Trophoblast cell (in vitro differentiated cells and primary cell): ENCODE data around the gene IGF2BP3.

ENCODE experiments used
- DNase-seq, 2 donors: peaks; one replicate each; pipeline ENCODE4 v3.0.0-alpha.2; 2016
- H2AFZ ChIP-seq: 2 replicates; pipeline ENCODE4 v1.6.1; 2013; ENCODE audit warnings: low read length, moderate library complexity, mild to moderate bottlenecking; ENCODE audit not compliant: insufficient read depth, poor library complexity
- H2AK5ac ChIP-seq: 2 replicates; pipeline ENCODE4 v1.6.1; 2013; ENCODE audit warnings: mild to moderate bottlenecking, low read length
- H2BK120ac ChIP-seq: 2 replicates; pipeline ENCODE4 v1.6.1; 2013; ENCODE audit warnings: low read length, mild to moderate bottlenecking, moderate library complexity; ENCODE audit not compliant: insufficient read depth, poor library complexity
- H2BK12ac ChIP-seq: 2 replicates; pipeline ENCODE4 v1.6.1; 2013; ENCODE audit warnings: mild to moderate bottlenecking, low read length, moderate library complexity
- H2BK5ac ChIP-seq: 2 replicates; pipeline ENCODE4 v1.6.1; 2013; ENCODE audit warnings: low read length, low read depth, moderate library complexity, mild to moderate bottlenecking; ENCODE audit not compliant: poor library complexity
- H3K14ac ChIP-seq: 2 replicates; pipeline ENCODE4 v1.6.1; 2013; ENCODE audit warnings: mild to moderate bottlenecking, low read length
- H3K18ac ChIP-seq: 2 replicates; pipeline ENCODE4 v1.6.1; 2013; ENCODE audit warnings: mild to moderate bottlenecking, low read length
- H3K23ac ChIP-seq: 2 replicates; pipeline ENCODE4 v1.6.1; 2013; ENCODE audit warnings: low read length
- H3K27ac ChIP-seq: 2 replicates; pipeline ENCODE4 v1.5.1; 2013; ENCODE audit warnings: low read depth, mild to moderate bottlenecking, inconsistent platforms, low read length, moderate library complexity
- H3K27me3 ChIP-seq: 2 replicates; pipeline ENCODE4 v1.6.1; 2013; ENCODE audit warnings: inconsistent platforms, mild to moderate bottlenecking, low read length, moderate library complexity; ENCODE audit not compliant: insufficient read depth
- H3K36me3 ChIP-seq, 2 experiments: 1 replicate in 1 of 2; 2 replicates in 1 of 2; pipeline ENCODE4 v1.6.1; 2013; ENCODE audit warnings: low read length in 2 of 2, mild to moderate bottlenecking in 2 of 2, moderate library complexity in 1 of 2; ENCODE audit not compliant: insufficient read depth in 2 of 2, control insufficient read depth in 1 of 2
- H3K4ac ChIP-seq: 2 replicates; pipeline ENCODE4 v1.6.1; 2013; ENCODE audit warnings: low read depth, mild to moderate bottlenecking, low read length, moderate library complexity
- H3K4me1 ChIP-seq, 2 experiments: 1 replicate in 1 of 2; 2 replicates in 1 of 2; pipeline ENCODE4 v1.6.1; 2013; ENCODE audit warnings: low read length in 2 of 2, mild to moderate bottlenecking in 2 of 2, moderate library complexity in 1 of 2; ENCODE audit not compliant: insufficient read depth in 2 of 2, control insufficient read depth in 1 of 2
- H3K4me2 ChIP-seq: 2 replicates; pipeline ENCODE4 v1.6.1; 2013; ENCODE audit warnings: inconsistent platforms, mild to moderate bottlenecking, low read length, moderate library complexity
- H3K4me3 ChIP-seq: 2 replicates; pipeline ENCODE4 v1.5.1; 2013; ENCODE audit warnings: mild to moderate bottlenecking, low read depth, low read length, inconsistent platforms
- H3K79me1 ChIP-seq: one replicate; pipeline ENCODE4 v1.6.1; 2013; ENCODE audit warnings: low read length
- H3K79me2 ChIP-seq: 2 replicates; pipeline ENCODE4 v1.6.1; 2013; ENCODE audit warnings: low read length, mild to moderate bottlenecking; ENCODE audit not compliant: control insufficient read depth, insufficient read depth, poor library complexity
- H3K9ac ChIP-seq: 2 replicates; pipeline ENCODE4 v1.6.1; 2013; ENCODE audit warnings: mild to moderate bottlenecking, low read length
- H3K9me3 ChIP-seq: 2 replicates; pipeline ENCODE4 v1.6.1; 2013; ENCODE audit warnings: low read depth, mild to moderate bottlenecking, control low read depth, inconsistent platforms, low read length; ENCODE audit not compliant: insufficient read depth
- H4K12ac ChIP-seq: 2 replicates; pipeline ENCODE4 v1.6.1; 2013; ENCODE audit warnings: low read depth, mild to moderate bottlenecking, low read length, moderate library complexity
- H4K8ac ChIP-seq: 2 replicates; pipeline ENCODE4 v1.6.1; 2013; ENCODE audit warnings: low read depth, mild to moderate bottlenecking, low read length, moderate library complexity
- H4K91ac ChIP-seq: one replicate; pipeline ENCODE4 v1.6.1; 2013; ENCODE audit warnings: low read depth, mild to moderate bottlenecking, low read length, moderate library complexity
- WGBS: extraction: QIAGEN DNeasy Blood & Tissue Kit; methylation state at CpG from one replicate; pipeline ENCODE4 v1.1.7; 2013; ENCODE audit warnings: missing lambda C conversion rate; ENCODE audit not compliant: insufficient read length, insufficient coverage; ENCODE audit errors: extremely low coverage; 5-methylcytosine and 5-hydroxymethylcytosine counted together

Gene IGF2BP3

DNA sequence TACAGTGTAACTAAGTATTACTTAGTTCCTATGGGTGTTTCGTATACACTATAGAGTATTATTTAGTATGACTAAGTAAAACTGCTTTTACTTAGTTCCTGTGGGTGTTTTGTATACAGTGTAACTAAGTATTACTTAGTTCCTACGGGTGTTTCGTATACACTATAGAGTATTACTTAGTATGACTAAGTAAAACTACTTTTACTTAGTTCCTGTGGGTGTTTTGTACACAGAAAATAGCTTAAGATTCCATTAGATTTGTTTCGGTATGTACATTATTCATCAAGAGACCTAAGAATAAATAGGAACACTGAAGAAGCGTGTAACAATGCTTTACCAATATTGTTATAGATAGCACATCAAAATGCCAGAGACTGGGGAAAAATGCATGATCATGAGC, 25.0 kb downstream of the IGF2BP3 start:
- H2BK120ac ChIP-seq, result no peak overlapping the region
- H3K18ac ChIP-seq, result no peak overlapping the region
- no peak overlapping the region for H2AFZ ChIP-seq
- no peak overlapping the region for H3K23ac ChIP-seq
- H4K8ac ChIP-seq, result no peak overlapping the region
- H2BK5ac ChIP-seq, result no peak overlapping the region
- H3K27me3 ChIP-seq, result no peaks in the 10 kb centered on the region
- no peak overlapping the region for H3K9ac ChIP-seq
- no peak overlapping the region for H3K4me3 ChIP-seq
- peaks cover 12% of the 10 kb centered on the region for H3K79me2 ChIP-seq
- no peak overlapping the region for H4K91ac ChIP-seq
- H3K14ac ChIP-seq, result no peak overlapping the region
- no CpG with 5 or more reads among the region's 5 CpGs for WGBS
- H2AK5ac ChIP-seq, result no peak overlapping the region
- no peak overlapping the region for H3K4ac ChIP-seq
- H3K4me2 ChIP-seq, result no peak overlapping the region
- H3K4me1 ChIP-seq, result peaks cover 0 to 2% of the 10 kb centered on the region in 2 experiments
- peaks cover 0 to 11% of the 10 kb centered on the region in 2 experiments for H3K36me3 ChIP-seq
- no peak overlapping the region for H4K12ac ChIP-seq
- no peak overlapping the region for H3K27ac ChIP-seq
- H2BK12ac ChIP-seq, result no peak overlapping the region
- DNase-seq, result peak in 1 of 2 donors; percentile 50
- H3K9me3 ChIP-seq, result no peaks in the 10 kb centered on the region
- H3K79me1 ChIP-seq, result no peaks in the 10 kb centered on the region

DNA sequence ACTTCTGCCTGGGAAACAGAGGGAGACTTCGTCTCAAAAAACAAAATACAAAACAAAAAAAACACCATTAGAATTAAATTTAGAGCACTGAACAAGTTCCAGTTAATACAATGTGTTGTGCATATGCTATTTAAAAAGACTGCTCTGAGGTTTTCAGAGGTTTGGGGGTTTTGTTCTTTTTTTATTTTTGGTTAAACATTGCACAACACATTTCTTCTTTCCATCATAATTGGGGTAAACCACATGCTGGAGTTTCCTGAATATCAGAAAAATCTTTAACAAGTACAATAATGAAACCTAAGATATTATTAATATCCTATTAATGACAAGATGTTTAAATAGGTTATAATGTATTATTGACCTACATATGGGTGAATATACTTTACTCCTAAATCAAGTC, 26.3 kb downstream of the IGF2BP3 start:
- WGBS, result no CpG with 5 or more reads among the region's 1 CpG
- Histone ChIP-seq H3K9ac (no peak overlapping the region), H3K27ac (no peak overlapping the region), H2BK5ac (no peak overlapping the region), H3K14ac (no peak overlapping the region), H4K12ac (no peak overlapping the region), H3K36me3 (peaks cover 0 to 9% of the 10 kb centered on the region in 2 experiments), H3K79me1 (no peaks in the 10 kb centered on the region), H3K4me2 (no peak overlapping the region), H2AK5ac (no peak overlapping the region), H3K27me3 (no peaks in the 10 kb centered on the region), H3K4me3 (no peak overlapping the region), H2BK12ac (no peak overlapping the region), H3K4ac (no peak overlapping the region), H3K23ac (no peak overlapping the region), H3K18ac (no peak overlapping the region), H3K9me3 (no peaks in the 10 kb centered on the region), H3K79me2 (peaks cover 12% of the 10 kb centered on the region), H2BK120ac (no peak overlapping the region), H4K8ac (no peak overlapping the region), H2AFZ (no peak overlapping the region), H3K4me1 (peaks cover 0 to 2% of the 10 kb centered on the region in 2 experiments), H4K91ac (no peak overlapping the region)
- no peak for DNase-seq

DNA sequence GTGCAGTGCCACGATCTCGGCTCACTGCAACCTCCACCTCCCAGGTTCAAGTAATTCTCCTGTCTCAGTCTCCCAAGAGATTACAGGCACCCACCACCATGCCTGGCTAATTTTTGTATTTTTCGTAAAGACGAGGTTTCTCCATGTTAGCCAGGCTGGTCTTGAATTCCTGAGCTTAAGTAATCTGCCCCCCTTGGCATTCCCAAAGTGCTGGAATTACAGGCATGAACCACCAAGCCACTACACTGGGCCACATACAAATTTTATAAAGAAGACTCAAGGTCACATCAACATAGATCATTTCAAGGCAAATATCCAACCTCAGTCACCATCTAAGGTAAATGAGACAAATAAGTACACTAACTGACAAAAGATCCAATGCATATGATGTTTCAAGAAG, 32.1 kb downstream of the IGF2BP3 start:
- Histone ChIP-seq H3K18ac (no peak overlapping the region), H2BK120ac (no peak overlapping the region), H4K12ac (no peak overlapping the region), H3K27me3 (no peaks in the 10 kb centered on the region), H3K36me3 (peaks cover 2 to 3% of the 10 kb centered on the region in 2 experiments), H2BK12ac (no peak overlapping the region), H4K8ac (no peak overlapping the region), H3K4ac (peak overlapping the region; percentile 27), H3K27ac (no peak overlapping the region), H3K23ac (no peak overlapping the region), H3K9ac (no peak overlapping the region), H4K91ac (no peak overlapping the region), H3K14ac (no peak overlapping the region), H2AFZ (no peak overlapping the region), H2BK5ac (no peak overlapping the region), H3K9me3 (no peaks in the 10 kb centered on the region), H3K79me2 (peaks cover 2% of the 10 kb centered on the region), H3K79me1 (no peaks in the 10 kb centered on the region), H3K4me2 (no peak overlapping the region), H3K4me3 (no peak overlapping the region), H2AK5ac (no peak overlapping the region), H3K4me1 (no peaks in the 10 kb centered on the region)
- WGBS, result no CpG with 5 or more reads among the region's 4 CpGs
- peak in 1 of 2 donors; percentile 42 for DNase-seq

DNA sequence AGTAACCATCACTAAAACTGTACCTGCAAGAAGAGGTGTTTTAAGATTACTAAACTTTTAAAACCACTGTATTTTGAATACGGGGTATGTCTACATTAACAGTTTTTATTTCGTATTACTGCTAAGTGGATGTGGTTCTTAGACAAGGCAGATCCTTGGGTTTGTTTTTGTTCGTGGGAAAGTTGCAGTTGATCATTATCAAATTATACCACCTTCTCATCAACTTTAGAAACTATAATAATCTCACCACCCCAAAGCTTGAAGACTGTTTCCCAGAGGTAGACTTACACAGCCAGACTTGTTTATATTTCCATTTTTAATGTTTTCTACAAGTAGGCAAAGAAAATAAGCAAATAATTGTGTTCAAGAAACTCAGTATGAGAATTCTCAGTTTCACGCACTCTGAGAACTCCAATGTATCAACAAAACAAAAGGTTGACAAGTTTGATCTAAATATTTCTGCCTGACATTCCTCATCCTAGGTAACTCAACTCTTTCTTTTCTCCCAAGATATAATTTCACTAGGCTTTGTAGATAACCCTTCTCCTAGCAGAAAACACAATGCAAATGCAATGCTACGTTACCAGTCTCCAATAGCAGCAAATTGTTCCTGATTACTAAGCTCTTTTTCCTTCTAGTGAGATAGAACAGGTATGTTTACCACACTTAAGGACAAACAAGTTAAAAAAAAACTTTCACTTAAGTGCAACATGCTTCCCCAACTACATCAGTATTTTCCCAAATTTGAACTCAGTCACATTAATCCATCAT, 36.0 kb downstream of the IGF2BP3 start:
- Histone ChIP-seq H4K8ac (no peak overlapping the region), H3K9ac (no peak overlapping the region), H3K27ac (no peak overlapping the region), H3K4me2 (no peak overlapping the region), H2BK12ac (no peak overlapping the region), H2AFZ (no peak overlapping the region), H3K36me3 (peaks cover 2 to 3% of the 10 kb centered on the region in 2 experiments), H2AK5ac (no peak overlapping the region), H3K4ac (no peak overlapping the region), H3K4me3 (no peak overlapping the region), H2BK5ac (no peak overlapping the region), H3K9me3 (peaks cover 2% of the 10 kb centered on the region), H3K23ac (no peak overlapping the region), H4K12ac (no peak overlapping the region), H3K79me2 (peaks cover 5% of the 10 kb centered on the region), H3K18ac (no peak overlapping the region), H3K79me1 (no peaks in the 10 kb centered on the region), H3K4me1 (peaks cover 0 to 2% of the 10 kb centered on the region in 2 experiments), H2BK120ac (no peak overlapping the region), H3K27me3 (no peaks in the 10 kb centered on the region), H3K14ac (no peak overlapping the region), H4K91ac (no peak overlapping the region)
- WGBS, result no CpG with 5 or more reads among the region's 5 CpGs
- peak; percentile 14 to 59 for DNase-seq
